ENCODE results near the gene NOSTRIN.

Gene NOSTRIN

GRCh38 chr2:168912901-168913369, 110.5 kb downstream of the NOSTRIN start:
- no peak overlapping the region for H3K4me3 ChIP-seq (ENCODE audit: low read depth, low read length)
- no peak for TF ChIP-seq MYC (IDR thresholded peaks at IDR 0.05; ENCODE audit: low read depth, low read length)
- TF ChIP-seq CTCF (IDR thresholded peaks at IDR 0.05; ENCODE audit: low read depth, low read length): no peak
- no peak for TF ChIP-seq MAX (IDR thresholded peaks at IDR 0.05; ENCODE audit: low read depth, low read length)
- TF ChIP-seq POLR2A (IDR thresholded peaks at IDR 0.05; ENCODE audit: extremely low read depth, insufficient read length): no peak
- DNase-seq (ENCODE audit: low read depth): peak; percentile 30

GRCh38 chr2:168913495-168913894, 111.1 kb downstream of the NOSTRIN start:
- H3K4me3 ChIP-seq (ENCODE audit: low read depth, low read length): no peak overlapping the region
- DNase-seq (ENCODE audit: low read depth): no peak
- TF ChIP-seq MYC (IDR thresholded peaks at IDR 0.05; ENCODE audit: low read depth, low read length) (no peak), CTCF (IDR thresholded peaks at IDR 0.05; ENCODE audit: low read depth, low read length) (no peak), POLR2A (IDR thresholded peaks at IDR 0.05; ENCODE audit: extremely low read depth, insufficient read length) (no peak), MAX (IDR thresholded peaks at IDR 0.05; ENCODE audit: low read depth, low read length) (no peak)
